IPS DF 6.9 (cell line): ENCODE data around the gene INTS7.

Experiments
- DNase-seq: peaks from one replicate; pipeline ENCODE4 v3.0.0-alpha.2; 2013; ENCODE audit warnings: low read depth, low spot score
- H3K27ac ChIP-seq: one replicate; pipeline ENCODE4 v1.5.1; 2013; ENCODE audit warnings: low read length, control low read depth
- H3K27me3 ChIP-seq: 2 replicates; pipeline ENCODE4 v1.6.1; 2013; ENCODE audit warnings: mild to moderate bottlenecking, low read length; ENCODE audit not compliant: control insufficient read depth, insufficient read depth
- H3K36me3 ChIP-seq: 2 replicates; pipeline ENCODE4 v1.6.1; 2013; ENCODE audit warnings: low read length; ENCODE audit not compliant: control insufficient read depth, insufficient read depth
- H3K4me1 ChIP-seq: 2 replicates; pipeline ENCODE4 v1.6.1; 2013; ENCODE audit warnings: low read length; ENCODE audit not compliant: control insufficient read depth, insufficient read depth
- H3K4me3 ChIP-seq: 2 replicates; pipeline ENCODE4 v1.5.1; 2013; ENCODE audit warnings: mild to moderate bottlenecking, low read length
- H3K9me3 ChIP-seq: 2 replicates; pipeline ENCODE4 v1.6.1; 2013; ENCODE audit warnings: low read length, inconsistent platforms; ENCODE audit not compliant: control insufficient read depth, insufficient read depth
- WGBS: extraction: QIAGEN DNeasy Blood & Tissue Kit; methylation state at CpG from one replicate; pipeline ENCODE4 v1.1.7; 2013; ENCODE audit warnings: mixed read lengths, missing lambda C conversion rate; ENCODE audit not compliant: insufficient read length, insufficient coverage; 5-methylcytosine and 5-hydroxymethylcytosine counted together

Gene INTS7

DNA sequence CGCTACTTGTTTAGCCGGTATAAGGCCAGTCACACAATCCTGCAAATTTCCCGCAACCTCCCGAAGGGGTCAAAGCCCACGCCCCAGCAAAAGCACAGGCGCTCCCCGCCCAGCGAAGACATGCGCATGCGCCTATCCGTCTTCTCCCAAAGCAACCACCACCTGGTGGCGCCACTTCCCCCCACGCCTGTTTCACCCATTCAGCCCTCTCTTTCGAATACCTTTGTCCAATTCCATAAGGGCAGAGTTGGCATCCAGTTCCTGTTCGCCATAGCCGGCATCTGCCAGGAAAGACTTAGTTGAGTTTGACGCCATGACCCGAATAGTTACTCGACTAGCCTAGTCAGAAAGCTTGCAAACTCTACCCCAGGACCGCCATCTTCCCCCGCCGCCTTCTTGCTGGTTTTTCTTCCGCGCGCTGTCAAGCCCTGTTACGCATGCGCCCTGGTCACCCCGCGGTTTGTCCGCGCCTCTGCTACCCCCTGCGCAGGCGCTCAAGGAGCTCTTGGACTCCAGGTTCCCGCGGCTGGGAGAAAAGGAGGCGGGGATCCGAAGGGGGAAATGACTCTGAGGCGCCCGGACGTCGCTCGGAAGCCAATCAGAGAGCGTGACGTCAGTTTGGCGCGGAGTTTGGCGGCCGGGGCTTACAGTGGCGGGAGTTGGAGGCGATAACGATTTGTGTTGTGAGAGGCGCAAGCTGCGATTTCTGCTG lies at the start of gene INTS7, which contains the start of gene DTL:
TSS of gene INTS7 (minus strand) at position 435 of the 712 bp plus-strand sequence. CDS start at position 315, 120 bp downstream.
TSS of gene DTL (plus strand) at position 626 of the 712 bp plus-strand sequence. CDS start 143 bp downstream, outside the sequence.
- H3K4me1 ChIP-seq, result no peaks in the 10 kb centered on the region
- peak; percentile 97 for DNase-seq
- H3K27ac ChIP-seq, result no peak within 1 kb of the TSS
- WGBS, result no CpG with 5 or more reads among the region's 53 CpGs
- no peaks in the 10 kb centered on the region for H3K36me3 ChIP-seq
- H3K4me3 ChIP-seq, result peak within 1 kb of the TSS; percentile 96
- no peaks in the 10 kb centered on the region for H3K27me3 ChIP-seq
- no peaks in the 10 kb centered on the region for H3K9me3 ChIP-seq

GRCh38 chr1:212082765-212083406 lies 47.5 kb upstream of the INTS7 start:
- Histone ChIP-seq H3K4me1 (no peaks in the 10 kb centered on the region), H3K4me3 (no peak overlapping the region), H3K9me3 (no peaks in the 10 kb centered on the region), H3K27me3 (no peaks in the 10 kb centered on the region), H3K36me3 (peaks cover 11% of the 10 kb centered on the region; the same call in 1 of the 2 replicates), H3K27ac (no peak overlapping the region)
- no peak for DNase-seq
- WGBS, result no CpG with 5 or more reads among the region's 2 CpGs

DNA sequence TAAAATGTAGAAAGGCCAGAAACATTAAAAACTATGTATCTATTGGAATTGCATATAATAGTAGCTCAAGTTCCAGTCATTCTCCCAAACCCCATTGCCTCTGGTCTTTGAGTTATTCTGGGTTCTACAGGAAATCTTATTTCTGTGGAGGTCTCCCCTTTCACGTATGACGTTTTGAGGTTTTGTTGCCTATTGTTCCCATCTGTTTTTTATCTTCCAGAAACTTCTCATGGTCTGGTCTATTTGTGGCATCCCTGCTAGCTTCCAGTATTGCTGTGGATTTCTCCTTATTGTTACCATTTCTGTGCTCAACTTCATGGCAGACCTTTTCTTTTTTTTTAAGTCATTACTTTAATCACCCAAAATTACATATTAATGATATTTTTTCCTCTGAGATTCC lies 43.5 kb upstream of the INTS7 start:
- Histone ChIP-seq H3K36me3 (peaks cover 11% of the 10 kb centered on the region; the same call in 1 of the 2 replicates), H3K27ac (no peak overlapping the region), H3K4me1 (no peaks in the 10 kb centered on the region), H3K4me3 (no peak overlapping the region), H3K9me3 (no peaks in the 10 kb centered on the region), H3K27me3 (no peaks in the 10 kb centered on the region)
- no CpG with 5 or more reads among the region's 2 CpGs for WGBS
- DNase-seq, result no peak

DNA sequence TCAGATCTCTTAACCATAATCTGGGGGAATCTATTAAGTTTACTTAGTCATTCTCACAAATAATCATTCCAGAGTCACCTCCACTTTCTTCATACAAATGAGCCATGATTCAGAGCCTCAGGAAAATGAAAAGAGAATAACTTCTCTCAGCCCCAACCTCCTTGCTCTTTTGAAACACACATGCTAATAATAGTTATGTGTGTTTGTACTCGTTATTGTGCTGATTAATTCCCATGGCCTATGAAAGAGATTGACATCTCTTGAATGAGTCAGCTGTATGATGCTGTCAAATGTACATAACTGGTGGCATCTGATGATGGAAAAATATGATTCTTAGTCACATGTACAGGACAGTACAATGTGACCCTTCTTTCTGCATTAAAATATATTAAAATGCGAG lies 41.7 kb upstream of the INTS7 start:
- Histone ChIP-seq H3K27me3 (no peaks in the 10 kb centered on the region), H3K4me1 (no peaks in the 10 kb centered on the region), H3K4me3 (no peak overlapping the region), H3K9me3 (no peaks in the 10 kb centered on the region), H3K36me3 (peaks cover 9% of the 10 kb centered on the region; the same call in 1 of the 2 replicates), H3K27ac (no peak overlapping the region)
- no CpG with 5 or more reads among the region's 2 CpGs for WGBS
- no peak for DNase-seq

DNA sequence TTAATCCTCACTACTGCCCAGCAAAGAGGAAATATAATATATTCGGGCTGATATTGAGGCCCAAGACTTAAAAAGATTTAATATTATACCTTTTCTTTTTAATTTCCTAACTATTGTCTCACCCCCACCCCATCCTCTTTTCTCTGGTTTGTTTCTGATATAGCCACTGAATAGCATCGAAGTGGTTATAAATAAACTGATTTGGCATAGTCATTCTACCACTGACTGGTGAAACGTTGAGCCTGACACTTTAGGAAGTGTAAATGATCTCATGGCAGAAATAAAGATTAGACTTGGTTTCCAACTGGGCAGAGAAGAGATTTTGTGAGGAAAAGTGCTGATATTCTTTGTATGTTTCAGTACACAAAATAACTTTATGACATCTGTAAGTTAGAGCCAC lies 39.5 kb upstream of the INTS7 start:
- Histone ChIP-seq H3K9me3 (no peaks in the 10 kb centered on the region), H3K4me1 (no peaks in the 10 kb centered on the region), H3K27ac (no peak overlapping the region), H3K4me3 (no peak overlapping the region), H3K27me3 (no peaks in the 10 kb centered on the region), H3K36me3 (peaks cover 5% of the 10 kb centered on the region; the same call in 1 of the 2 replicates)
- WGBS, result no CpG with 5 or more reads among the region's 3 CpGs
- DNase-seq, result no peak

DNA sequence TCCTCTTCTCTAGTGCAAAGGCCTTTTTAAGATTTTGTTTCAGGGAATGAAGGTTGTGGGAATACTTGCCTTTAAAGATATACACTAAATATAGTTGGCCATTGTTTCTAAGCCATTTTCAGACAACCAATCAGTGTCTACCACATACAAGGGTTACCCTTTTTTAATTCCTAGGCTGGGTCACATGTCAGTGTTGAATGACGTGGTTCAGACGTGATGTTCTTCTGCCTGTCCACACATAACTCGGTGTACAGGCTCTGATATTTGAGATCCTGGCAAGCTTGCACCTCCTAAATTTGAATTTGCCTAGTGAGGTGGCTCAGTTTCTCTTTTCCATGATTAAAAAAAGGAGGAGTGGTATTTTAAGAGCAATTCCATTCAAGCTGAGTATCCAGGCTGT lies 39.0 kb upstream of the INTS7 start:
- DNase-seq, result no peak
- Histone ChIP-seq H3K4me3 (no peak overlapping the region), H3K27ac (no peak overlapping the region), H3K36me3 (peaks cover 5% of the 10 kb centered on the region; the same call in 1 of the 2 replicates), H3K4me1 (no peaks in the 10 kb centered on the region), H3K9me3 (no peaks in the 10 kb centered on the region), H3K27me3 (no peaks in the 10 kb centered on the region)
- no CpG with 5 or more reads among the region's 3 CpGs for WGBS

DNA sequence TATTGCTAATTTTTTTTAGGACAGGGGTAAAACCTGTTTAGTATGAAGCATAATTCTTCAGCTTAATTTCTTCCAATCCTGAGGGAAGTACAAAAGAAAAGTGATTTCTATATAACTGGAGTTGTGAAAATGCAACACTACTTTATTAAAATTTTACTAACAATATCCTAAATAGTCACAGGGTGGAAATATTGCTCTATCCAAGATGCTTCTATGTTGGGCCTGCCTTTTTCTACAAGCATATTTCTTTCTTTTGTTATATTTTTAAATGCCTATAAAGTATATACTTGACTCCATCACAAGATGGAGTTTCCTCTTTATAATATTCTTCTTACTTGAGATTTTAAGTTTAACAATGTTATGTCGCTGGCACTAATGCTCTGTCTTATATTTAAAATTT lies 38.1 kb upstream of the INTS7 start:
- peaks cover 5% of the 10 kb centered on the region; the same call in 1 of the 2 replicates for H3K36me3 ChIP-seq
- no peak for DNase-seq

DNA sequence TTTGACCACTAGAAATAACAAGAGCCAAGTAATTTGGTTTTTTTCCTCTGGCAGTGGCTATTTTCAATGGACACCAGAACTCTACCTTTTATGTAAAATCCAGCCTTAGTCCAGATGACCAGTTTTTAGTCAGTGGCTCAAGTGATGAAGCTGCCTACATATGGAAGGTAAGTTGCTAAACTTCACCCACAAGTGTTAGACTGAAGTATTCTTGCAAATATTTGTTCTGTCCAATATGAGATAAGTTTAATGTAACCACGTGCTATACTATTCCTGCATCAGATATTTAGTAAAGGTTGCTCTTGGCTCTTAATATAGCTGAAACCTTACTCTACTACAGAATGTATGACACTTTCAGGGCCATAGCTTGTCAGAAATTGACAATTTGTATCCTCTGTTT lies 36.7 kb upstream of the INTS7 start:
- Histone ChIP-seq H3K4me1 (no peaks in the 10 kb centered on the region), H3K36me3 (peaks cover 5% of the 10 kb centered on the region; the same call in 1 of the 2 replicates), H3K27me3 (no peaks in the 10 kb centered on the region), H3K9me3 (no peaks in the 10 kb centered on the region), H3K4me3 (no peak overlapping the region), H3K27ac (no peak overlapping the region)
- DNase-seq, result no peak
- no CpG with 5 or more reads among the region's 1 CpG for WGBS

More for the DNA sequence above, 38.1 kb upstream of the INTS7 start:
- Histone ChIP-seq H3K27me3 (no peaks in the 10 kb centered on the region), H3K9me3 (no peaks in the 10 kb centered on the region), H3K27ac (no peak overlapping the region), H3K4me3 (no peak overlapping the region), H3K4me1 (no peaks in the 10 kb centered on the region)
- no CpG with 5 or more reads among the region's 1 CpG for WGBS

DNA sequence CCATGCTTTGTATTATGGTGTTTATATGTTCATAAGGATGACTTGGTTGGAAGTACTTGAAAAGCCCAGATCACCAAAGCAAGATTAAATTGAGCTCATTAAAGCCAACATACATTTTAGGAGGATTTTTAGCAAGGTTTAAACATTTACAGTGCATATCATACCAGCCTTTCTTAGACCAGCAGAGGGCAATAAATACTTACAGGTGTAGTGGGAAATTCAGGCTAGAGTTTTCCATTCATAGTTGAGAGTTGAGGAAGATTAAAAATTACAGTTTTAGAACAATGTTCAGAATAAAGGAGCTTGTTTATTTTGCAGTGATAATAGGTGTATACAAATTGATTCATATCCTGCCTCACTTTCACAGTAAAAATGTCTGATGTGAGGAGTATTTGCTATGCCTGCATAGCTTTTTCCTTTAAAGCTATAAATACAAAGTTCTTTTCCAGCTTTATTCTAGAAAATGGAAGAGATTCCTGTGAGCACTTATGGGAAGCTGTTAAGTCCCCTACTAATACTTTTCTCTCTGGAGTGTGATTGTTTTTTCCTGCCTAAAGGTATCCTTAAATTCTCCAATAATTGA lies 35.5 kb upstream of the INTS7 start:
- DNase-seq, result no peak
- Histone ChIP-seq H3K36me3 (peaks cover 10% of the 10 kb centered on the region; the same call in 1 of the 2 replicates), H3K27me3 (no peaks in the 10 kb centered on the region), H3K27ac (no peak overlapping the region), H3K9me3 (no peaks in the 10 kb centered on the region), H3K4me1 (no peaks in the 10 kb centered on the region), H3K4me3 (no peak overlapping the region)

- DNase-seq, result no peak
- Histone ChIP-seq H3K36me3 (peaks cover 14% of the 10 kb centered on the region; the same call in 1 of the 2 replicates), H3K9me3 (no peaks in the 10 kb centered on the region), H3K4me3 (no peak overlapping the region), H3K27ac (no peak overlapping the region), H3K4me1 (no peaks in the 10 kb centered on the region), H3K27me3 (no peaks in the 10 kb centered on the region)
- no CpG with 5 or more reads among the region's 3 CpGs for WGBS
Observed at GRCh38 chr1:212067787-212068186, 32.4 kb upstream of the INTS7 start.
